Endothelial cell of umbilical vein (primary cell): ENCODE data around the gene C9orf153.

ENCODE experiments used
- CTCF ChIP-seq, 2 donors: IDR thresholded peaks; 1 replicate in 1 of 2; 2 replicates in 1 of 2; pipeline ENCODE4 v1.5.1; 2011; ENCODE audit warnings: low read length in 2 of 2, mild to moderate bottlenecking in 2 of 2, moderate library complexity in 2 of 2, control low read depth in 1 of 2, inconsistent platforms in 1 of 2, low read depth in 1 of 2; ENCODE audit not compliant: insufficient read depth in 1 of 2; ENCODE audit errors: extremely low read depth in 1 of 2
- EZH2 ChIP-seq: IDR thresholded peaks from 2 replicates; pipeline ENCODE4 v1.6.1; 2012; ENCODE audit warnings: borderline replicate concordance, low read depth, mild to moderate bottlenecking, moderate library complexity, low read length, inconsistent platforms; ENCODE audit not compliant: severe bottlenecking
- JUN ChIP-seq: IDR thresholded peaks from 2 replicates; pipeline ENCODE4 v1.6.1; 2011; ENCODE audit warnings: borderline replicate concordance, low read depth; ENCODE audit not compliant: insufficient read length, insufficient read depth
- MAX ChIP-seq: IDR thresholded peaks from 2 replicates; pipeline ENCODE4 v1.6.1; 2011; ENCODE audit not compliant: insufficient read depth, insufficient read length
- POLR2A ChIP-seq: IDR thresholded peaks from 2 replicates; pipeline ENCODE4 v1.6.1; 2012; ENCODE audit warnings: low read depth, mild to moderate bottlenecking, control low read depth, low read length
- POLR2AphosphoS5 ChIP-seq: IDR thresholded peaks from 2 replicates; pipeline ENCODE4 v1.6.1; 2012; ENCODE audit warnings: low read depth, mild to moderate bottlenecking, control low read depth, low read length, moderate library complexity; ENCODE audit not compliant: insufficient read depth

GRCh38 chr9:86175223-86175622 is 84.2 kb downstream of the C9orf153 start:
- TF ChIP-seq POLR2A (no peak), EZH2 (no peak), CTCF (IDR thresholded peaks at IDR 0.05; ENCODE audit: extremely low read depth in 1 of 2, insufficient read depth in 1 of 2, low read depth in 1 of 2, low read length in 2 of 2) (no peak), POLR2AphosphoS5 (no peak), MAX (no peak), JUN (no peak)
